HL-60 (cell line): ENCODE data around the gene PTRH2.

ENCODE experiments used
- DNase-seq, 2 experiments: peaks; one replicate each; pipeline ENCODE4 v3.0.0-alpha.2; 2010 to 2020; ENCODE audit warnings: low read depth in 1 of 2, low spot score in 1 of 2
- H3K27ac ChIP-seq: fragments of 250-450 bp; sonication (Bioruptor Pico); replicated peaks from 2 replicates; pipeline ENCODE4 v1.5.1; 2020; ENCODE audit warnings: mild to moderate bottlenecking, moderate library complexity
- H3K27me3 ChIP-seq: fragments of 250-450 bp; sonication (Bioruptor Pico); 2 replicates; pipeline ENCODE4 v1.5.1; 2021; ENCODE audit warnings: mild to moderate bottlenecking, moderate library complexity; ENCODE audit not compliant: insufficient read depth, poor library complexity, severe bottlenecking
- H3K4me3 ChIP-seq: replicated peaks from 2 replicates; pipeline ENCODE4 v1.5.1; 2011; ENCODE audit warnings: mild to moderate bottlenecking, control low read depth, low read length; ENCODE audit not compliant: insufficient read depth
- GABPA ChIP-seq: IDR thresholded peaks from 2 replicates; pipeline ENCODE4 v1.6.1; 2012; ENCODE audit warnings: low read depth
- POLR2AphosphoS5 ChIP-seq: IDR thresholded peaks from 2 replicates; pipeline ENCODE4 v1.6.1; 2012; ENCODE audit warnings: low read depth
- REST ChIP-seq: IDR thresholded peaks from 2 replicates; pipeline ENCODE4 v1.6.1; 2012; ENCODE audit warnings: low read depth; ENCODE audit not compliant: insufficient replicate concordance
- SPI1 ChIP-seq: IDR thresholded peaks from 2 replicates; pipeline ENCODE4 v1.6.1; 2012; ENCODE audit warnings: low read depth, mild to moderate bottlenecking, borderline replicate concordance
- TF ChIP-seq, protein P1 (sequence below): IDR thresholded peaks from one replicate; pipeline ENCODE4 v1.5.1; 2011; ENCODE audit warnings: low read length, control low read depth, inconsistent platforms; ENCODE audit not compliant: insufficient read depth

Gene PTRH2

GRCh38 chr17:59683283-59683682 is 23.9 kb downstream of the PTRH2 start:
- no peak overlapping the region for H3K4me3 ChIP-seq
- DNase-seq, result no peak
- no peaks in the 10 kb centered on the region for H3K27me3 ChIP-seq
- no peak overlapping the region for H3K27ac ChIP-seq
- TF ChIP-seq REST (no peak), SPI1 (no peak), GABPA (no peak), POLR2AphosphoS5 (no peak)
- TF ChIP-seq, protein P1, sequence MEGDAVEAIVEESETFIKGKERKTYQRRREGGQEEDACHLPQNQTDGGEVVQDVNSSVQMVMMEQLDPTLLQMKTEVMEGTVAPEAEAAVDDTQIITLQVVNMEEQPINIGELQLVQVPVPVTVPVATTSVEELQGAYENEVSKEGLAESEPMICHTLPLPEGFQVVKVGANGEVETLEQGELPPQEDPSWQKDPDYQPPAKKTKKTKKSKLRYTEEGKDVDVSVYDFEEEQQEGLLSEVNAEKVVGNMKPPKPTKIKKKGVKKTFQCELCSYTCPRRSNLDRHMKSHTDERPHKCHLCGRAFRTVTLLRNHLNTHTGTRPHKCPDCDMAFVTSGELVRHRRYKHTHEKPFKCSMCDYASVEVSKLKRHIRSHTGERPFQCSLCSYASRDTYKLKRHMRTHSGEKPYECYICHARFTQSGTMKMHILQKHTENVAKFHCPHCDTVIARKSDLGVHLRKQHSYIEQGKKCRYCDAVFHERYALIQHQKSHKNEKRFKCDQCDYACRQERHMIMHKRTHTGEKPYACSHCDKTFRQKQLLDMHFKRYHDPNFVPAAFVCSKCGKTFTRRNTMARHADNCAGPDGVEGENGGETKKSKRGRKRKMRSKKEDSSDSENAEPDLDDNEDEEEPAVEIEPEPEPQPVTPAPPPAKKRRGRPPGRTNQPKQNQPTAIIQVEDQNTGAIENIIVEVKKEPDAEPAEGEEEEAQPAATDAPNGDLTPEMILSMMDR, result no peak

- H3K27ac ChIP-seq, result no peak overlapping the region
- no peaks in the 10 kb centered on the region for H3K27me3 ChIP-seq
- no peak overlapping the region for H3K4me3 ChIP-seq
- DNase-seq, result no peak
- TF ChIP-seq REST (no peak), POLR2AphosphoS5 (no peak), SPI1 (no peak), GABPA (no peak)
- TF ChIP-seq, protein P1, result no peak
Observed at GRCh38 chr17:59680314-59680713, 26.9 kb downstream of the PTRH2 start.

GRCh38 chr17:59678918-59679317 is 28.3 kb downstream of the PTRH2 start:
- Histone ChIP-seq H3K4me3 (no peak overlapping the region), H3K27ac (no peak overlapping the region), H3K27me3 (no peaks in the 10 kb centered on the region)
- DNase-seq, result no peak
- TF ChIP-seq POLR2AphosphoS5 (no peak), REST (no peak), GABPA (no peak), SPI1 (no peak)
- TF ChIP-seq, protein P1, result no peak
